HepG2 (cell line): ENCODE measurements around the gene TOP1. TPM values are rescaled to one million over a fixed set of nuclear protein-coding genes. Genes with fewer than 3 reads are reported as not detected.
A peak's percentile ranks its signal among the peaks of the same experiment; 100 is the strongest.

Experiments
- FOSL2 ChIP-seq: sonication (generic); formaldehyde crosslinking; IDR thresholded peaks from 2 replicates; pipeline ENCODE4 v1.4.0; 2020; ENCODE audit warnings: missing genetic modification reagents
- FOXK1 ChIP-seq: sonication (generic); formaldehyde crosslinking; IDR thresholded peaks from 2 replicates; pipeline ENCODE4 v1.4.0; 2020; ENCODE audit warnings: low read depth, missing genetic modification reagents, borderline replicate concordance
- FOXM1 ChIP-seq: sonication (generic); formaldehyde crosslinking; IDR thresholded peaks from 2 replicates; pipeline ENCODE4 v1.5.0; 2020; ENCODE audit warnings: missing genetic modification reagents
- HMG20B ChIP-seq: conservative IDR thresholded peaks from 2 replicates; pipeline ENCODE4 v1.6.1; 2016; ENCODE audit warnings: missing genetic modification reagents, missing compliant biosample characterization
- IRF2 ChIP-seq: IDR thresholded peaks from 2 replicates; pipeline ENCODE4 v1.6.1; 2018; ENCODE audit warnings: missing genetic modification reagents, missing compliant biosample characterization
- JUNB ChIP-seq: sonication (generic); formaldehyde crosslinking; IDR thresholded peaks from 2 replicates; pipeline ENCODE4 v1.8.0; 2022; ENCODE audit warnings: missing genetic modification reagents, mild to moderate bottlenecking, borderline replicate concordance
- KDM4B ChIP-seq: sonication (generic); formaldehyde crosslinking; IDR thresholded peaks from 2 replicates; pipeline ENCODE4 v1.4.0; 2020; ENCODE audit warnings: missing genetic modification reagents
- MED8 ChIP-seq: sonication (generic); formaldehyde crosslinking; IDR thresholded peaks from 2 replicates; pipeline ENCODE4 v1.8.1; 2023; ENCODE audit warnings: mild to moderate bottlenecking, missing genetic modification reagents; ENCODE audit not compliant: insufficient replicate concordance
- PHF21A ChIP-seq: sonication (generic); formaldehyde crosslinking; IDR thresholded peaks from 2 replicates; pipeline ENCODE4 v1.5.0; 2020; ENCODE audit warnings: mild to moderate bottlenecking, missing genetic modification reagents
- ZFX ChIP-seq: sonication (generic); formaldehyde crosslinking; IDR thresholded peaks from 2 replicates; pipeline ENCODE4 v1.4.0; 2020; ENCODE audit warnings: mild to moderate bottlenecking, low read depth, missing genetic modification reagents, moderate library complexity
- ZNF121 ChIP-seq: sonication (generic); formaldehyde crosslinking; IDR thresholded peaks from 2 replicates; pipeline ENCODE4 v1.5.0; 2020; ENCODE audit warnings: mild to moderate bottlenecking, missing genetic modification reagents
- ZNF263 ChIP-seq: sonication (generic); formaldehyde crosslinking; IDR thresholded peaks from 2 replicates; pipeline ENCODE4 v1.4.0; 2020; ENCODE audit warnings: missing genetic modification reagents
- polyA plus RNA-seq, 8 experiments: library from polyadenylated mRNA; depleted of rRNA in 3 of 8; stranded (reverse) in 7 of 8; unstranded in 1 of 8; fragments of >200 nt; fragmentation: Illumina TruSeq in 4 of 8; extraction: Trizol in 4 of 8; gene quantifications; 2 replicates each; pipeline versions ENCODE4 v1.2.1 to v1.2.3, GENCODE V29; 2011 to 2016; ENCODE audit warnings: low read depth in 4 of 8, missing spikeins in 1 of 8, mixed read lengths in 1 of 8; ENCODE audit not compliant: insufficient read depth in 1 of 8
- total RNA-seq, 5 experiments: library from RNA; depleted of rRNA; stranded (reverse); fragments of >200 nt; fragmentation: Illumina TruSeq; extraction: Trizol; gene quantifications; 2 replicates each; pipeline ENCODE4 v1.2.3, GENCODE V29; 2016; ENCODE audit warnings: low read depth in 1 of 5
- TF ChIP-seq, protein P1 (sequence below): IDR thresholded peaks from 2 replicates; pipeline ENCODE4 v1.4.0; 2020; ENCODE audit warnings: mild to moderate bottlenecking, missing genetic modification reagents
- TF ChIP-seq, protein P2 (sequence below), 2 experiments: IDR thresholded peaks; 2 replicates each; pipeline ENCODE4 v1.6.1; 2011 to 2012; ENCODE audit warnings: low read length in 2 of 2, borderline replicate concordance in 1 of 2, low read depth in 1 of 2, mild to moderate bottlenecking in 1 of 2, moderate library complexity in 1 of 2
- TF ChIP-seq, protein P3 (sequence below): sonication (generic); formaldehyde crosslinking; IDR thresholded peaks from 2 replicates; pipeline ENCODE4 v1.5.0; 2020; ENCODE audit warnings: missing genetic modification reagents, mild to moderate bottlenecking, borderline replicate concordance
- TF ChIP-seq, protein P4 (sequence below): sonication (generic); formaldehyde crosslinking; IDR thresholded peaks from 2 replicates; pipeline ENCODE4 v1.4.0; 2020; ENCODE audit warnings: missing genetic modification reagents
- TF ChIP-seq, protein P5 (sequence below): IDR thresholded peaks from 2 replicates; pipeline ENCODE4 v1.6.1; 2016; ENCODE audit warnings: missing compliant biosample characterization, missing genetic modification reagents, borderline replicate concordance

TOP1 gene
- total and polyA plus RNA-seq, 2 of the 13 experiments (the other 11 are each of a cell fraction or from before 2014, with no cell fraction given): 10.2 to 19.4 TPM

- TF ChIP-seq, protein P1, sequence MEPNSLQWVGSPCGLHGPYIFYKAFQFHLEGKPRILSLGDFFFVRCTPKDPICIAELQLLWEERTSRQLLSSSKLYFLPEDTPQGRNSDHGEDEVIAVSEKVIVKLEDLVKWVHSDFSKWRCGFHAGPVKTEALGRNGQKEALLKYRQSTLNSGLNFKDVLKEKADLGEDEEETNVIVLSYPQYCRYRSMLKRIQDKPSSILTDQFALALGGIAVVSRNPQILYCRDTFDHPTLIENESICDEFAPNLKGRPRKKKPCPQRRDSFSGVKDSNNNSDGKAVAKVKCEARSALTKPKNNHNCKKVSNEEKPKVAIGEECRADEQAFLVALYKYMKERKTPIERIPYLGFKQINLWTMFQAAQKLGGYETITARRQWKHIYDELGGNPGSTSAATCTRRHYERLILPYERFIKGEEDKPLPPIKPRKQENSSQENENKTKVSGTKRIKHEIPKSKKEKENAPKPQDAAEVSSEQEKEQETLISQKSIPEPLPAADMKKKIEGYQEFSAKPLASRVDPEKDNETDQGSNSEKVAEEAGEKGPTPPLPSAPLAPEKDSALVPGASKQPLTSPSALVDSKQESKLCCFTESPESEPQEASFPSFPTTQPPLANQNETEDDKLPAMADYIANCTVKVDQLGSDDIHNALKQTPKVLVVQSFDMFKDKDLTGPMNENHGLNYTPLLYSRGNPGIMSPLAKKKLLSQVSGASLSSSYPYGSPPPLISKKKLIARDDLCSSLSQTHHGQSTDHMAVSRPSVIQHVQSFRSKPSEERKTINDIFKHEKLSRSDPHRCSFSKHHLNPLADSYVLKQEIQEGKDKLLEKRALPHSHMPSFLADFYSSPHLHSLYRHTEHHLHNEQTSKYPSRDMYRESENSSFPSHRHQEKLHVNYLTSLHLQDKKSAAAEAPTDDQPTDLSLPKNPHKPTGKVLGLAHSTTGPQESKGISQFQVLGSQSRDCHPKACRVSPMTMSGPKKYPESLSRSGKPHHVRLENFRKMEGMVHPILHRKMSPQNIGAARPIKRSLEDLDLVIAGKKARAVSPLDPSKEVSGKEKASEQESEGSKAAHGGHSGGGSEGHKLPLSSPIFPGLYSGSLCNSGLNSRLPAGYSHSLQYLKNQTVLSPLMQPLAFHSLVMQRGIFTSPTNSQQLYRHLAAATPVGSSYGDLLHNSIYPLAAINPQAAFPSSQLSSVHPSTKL (CRISPR knock-in tag): peak; percentile 33; the same call in 1 of the 2 replicates
- TF ChIP-seq FOXK1 (no peak), FOXM1 (no peak), HMG20B (no peak), KDM4B (CRISPR knock-in tag) (no peak), MED8 (CRISPR knock-in tag) (no peak), FOSL2 (CRISPR knock-in tag) (0 out of 2 replicates have a peak, but pooled peaks have one; percentile 19), ZNF121 (CRISPR knock-in tag) (no peak), IRF2 (CRISPR knock-in tag) (no peak), ZFX (CRISPR knock-in tag) (peak; percentile 52), ZNF263 (CRISPR knock-in tag) (no peak), JUNB (no peak), PHF21A (0 out of 2 replicates have a peak, but pooled peaks have one; percentile 17)
- TF ChIP-seq, protein P2, sequence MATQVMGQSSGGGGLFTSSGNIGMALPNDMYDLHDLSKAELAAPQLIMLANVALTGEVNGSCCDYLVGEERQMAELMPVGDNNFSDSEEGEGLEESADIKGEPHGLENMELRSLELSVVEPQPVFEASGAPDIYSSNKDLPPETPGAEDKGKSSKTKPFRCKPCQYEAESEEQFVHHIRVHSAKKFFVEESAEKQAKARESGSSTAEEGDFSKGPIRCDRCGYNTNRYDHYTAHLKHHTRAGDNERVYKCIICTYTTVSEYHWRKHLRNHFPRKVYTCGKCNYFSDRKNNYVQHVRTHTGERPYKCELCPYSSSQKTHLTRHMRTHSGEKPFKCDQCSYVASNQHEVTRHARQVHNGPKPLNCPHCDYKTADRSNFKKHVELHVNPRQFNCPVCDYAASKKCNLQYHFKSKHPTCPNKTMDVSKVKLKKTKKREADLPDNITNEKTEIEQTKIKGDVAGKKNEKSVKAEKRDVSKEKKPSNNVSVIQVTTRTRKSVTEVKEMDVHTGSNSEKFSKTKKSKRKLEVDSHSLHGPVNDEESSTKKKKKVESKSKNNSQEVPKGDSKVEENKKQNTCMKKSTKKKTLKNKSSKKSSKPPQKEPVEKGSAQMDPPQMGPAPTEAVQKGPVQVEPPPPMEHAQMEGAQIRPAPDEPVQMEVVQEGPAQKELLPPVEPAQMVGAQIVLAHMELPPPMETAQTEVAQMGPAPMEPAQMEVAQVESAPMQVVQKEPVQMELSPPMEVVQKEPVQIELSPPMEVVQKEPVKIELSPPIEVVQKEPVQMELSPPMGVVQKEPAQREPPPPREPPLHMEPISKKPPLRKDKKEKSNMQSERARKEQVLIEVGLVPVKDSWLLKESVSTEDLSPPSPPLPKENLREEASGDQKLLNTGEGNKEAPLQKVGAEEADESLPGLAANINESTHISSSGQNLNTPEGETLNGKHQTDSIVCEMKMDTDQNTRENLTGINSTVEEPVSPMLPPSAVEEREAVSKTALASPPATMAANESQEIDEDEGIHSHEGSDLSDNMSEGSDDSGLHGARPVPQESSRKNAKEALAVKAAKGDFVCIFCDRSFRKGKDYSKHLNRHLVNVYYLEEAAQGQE (IDR thresholded peaks at IDR 0.05; ENCODE audit: borderline replicate concordance in 1 of 2, low read depth in 1 of 2, low read length in 2 of 2): no peak
- TF ChIP-seq, protein P3, sequence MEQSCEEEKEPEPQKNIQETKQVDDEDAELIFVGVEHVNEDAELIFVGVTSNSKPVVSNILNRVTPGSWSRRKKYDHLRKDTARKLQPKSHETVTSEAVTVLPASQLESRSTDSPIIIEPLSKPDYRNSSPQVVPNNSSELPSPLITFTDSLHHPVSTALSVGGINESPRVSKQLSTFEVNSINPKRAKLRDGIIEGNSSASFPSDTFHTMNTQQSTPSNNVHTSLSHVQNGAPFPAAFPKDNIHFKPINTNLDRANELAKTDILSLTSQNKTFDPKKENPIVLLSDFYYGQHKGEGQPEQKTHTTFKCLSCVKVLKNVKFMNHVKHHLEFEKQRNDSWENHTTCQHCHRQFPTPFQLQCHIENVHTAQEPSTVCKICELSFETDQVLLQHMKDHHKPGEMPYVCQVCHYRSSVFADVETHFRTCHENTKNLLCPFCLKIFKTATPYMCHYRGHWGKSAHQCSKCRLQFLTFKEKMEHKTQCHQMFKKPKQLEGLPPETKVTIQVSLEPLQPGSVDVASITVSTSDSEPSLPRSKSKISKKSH (CRISPR knock-in tag): no peak
- TF ChIP-seq, protein P4, sequence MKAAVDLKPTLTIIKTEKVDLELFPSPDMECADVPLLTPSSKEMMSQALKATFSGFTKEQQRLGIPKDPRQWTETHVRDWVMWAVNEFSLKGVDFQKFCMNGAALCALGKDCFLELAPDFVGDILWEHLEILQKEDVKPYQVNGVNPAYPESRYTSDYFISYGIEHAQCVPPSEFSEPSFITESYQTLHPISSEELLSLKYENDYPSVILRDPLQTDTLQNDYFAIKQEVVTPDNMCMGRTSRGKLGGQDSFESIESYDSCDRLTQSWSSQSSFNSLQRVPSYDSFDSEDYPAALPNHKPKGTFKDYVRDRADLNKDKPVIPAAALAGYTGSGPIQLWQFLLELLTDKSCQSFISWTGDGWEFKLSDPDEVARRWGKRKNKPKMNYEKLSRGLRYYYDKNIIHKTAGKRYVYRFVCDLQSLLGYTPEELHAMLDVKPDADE (CRISPR knock-in tag): no peak
- TF ChIP-seq, protein P5, sequence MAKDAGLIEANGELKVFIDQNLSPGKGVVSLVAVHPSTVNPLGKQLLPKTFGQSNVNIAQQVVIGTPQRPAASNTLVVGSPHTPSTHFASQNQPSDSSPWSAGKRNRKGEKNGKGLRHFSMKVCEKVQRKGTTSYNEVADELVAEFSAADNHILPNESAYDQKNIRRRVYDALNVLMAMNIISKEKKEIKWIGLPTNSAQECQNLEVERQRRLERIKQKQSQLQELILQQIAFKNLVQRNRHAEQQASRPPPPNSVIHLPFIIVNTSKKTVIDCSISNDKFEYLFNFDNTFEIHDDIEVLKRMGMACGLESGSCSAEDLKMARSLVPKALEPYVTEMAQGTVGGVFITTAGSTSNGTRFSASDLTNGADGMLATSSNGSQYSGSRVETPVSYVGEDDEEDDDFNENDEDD: no peak
These were observed 96.0 kb downstream of the TOP1 start (continued) for GRCh38 chr20:41124451-41125094.
